ENCODE results near the gene MAGI3.

The MAGI3 gene

DNA sequence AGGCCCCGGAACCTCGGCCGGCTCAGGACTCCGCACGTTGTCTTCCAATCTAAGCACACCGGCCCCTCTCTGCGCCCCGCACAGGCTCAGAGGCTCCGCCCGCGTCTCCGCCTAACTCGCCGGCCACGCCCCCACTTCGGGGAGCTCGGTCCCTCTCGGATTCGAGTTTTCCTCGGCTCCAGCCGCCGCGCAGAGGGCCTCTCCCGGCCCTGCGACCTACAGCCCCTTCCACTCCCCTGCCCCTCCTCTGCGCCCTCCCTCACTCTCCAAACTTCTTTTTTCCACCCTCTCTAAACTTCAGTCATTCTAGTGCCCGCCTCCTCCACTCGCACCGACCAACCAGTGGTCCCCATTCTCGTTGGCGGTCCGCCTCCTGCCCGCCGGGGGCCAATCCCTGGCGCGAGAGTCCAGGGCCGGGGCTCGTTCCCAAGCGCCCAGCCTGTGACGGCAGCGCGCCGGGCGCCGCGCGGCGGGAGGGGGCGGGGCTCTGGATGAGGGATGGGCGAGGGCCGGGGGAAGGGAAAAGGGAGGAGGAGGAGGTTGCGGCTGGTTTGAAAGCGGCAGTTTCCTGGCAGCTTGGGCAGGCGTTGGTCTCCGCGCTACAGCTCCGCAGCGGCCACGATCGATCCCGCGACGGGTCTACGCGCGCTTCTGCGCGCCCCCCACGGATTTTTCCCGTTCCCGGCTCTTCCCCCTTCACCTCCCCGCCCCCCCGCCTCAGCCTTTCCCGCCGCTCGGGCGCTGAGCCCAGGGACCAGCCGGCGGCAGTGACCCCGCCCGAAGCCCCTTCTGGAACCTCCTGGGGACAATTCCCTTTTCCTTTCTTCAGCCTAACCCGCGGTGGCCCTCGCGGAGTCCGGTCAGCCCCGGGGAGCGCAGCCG is at the start of gene MAGI3:
Gene MAGI3 (plus strand): TSS at position 563 of the 882 bp plus-strand sequence. CDS start 519 bp downstream, outside the sequence.
- DNase-seq: peak; percentile 98
- Histone ChIP-seq H3K9me3 (ENCODE audit: severe bottlenecking) (peaks cover 2% of the 10 kb centered on the region), H3K27me3 (ENCODE audit: insufficient read depth, low read depth, severe bottlenecking) (no peaks in the 10 kb centered on the region), H3K27ac (peak within 1 kb of the TSS; percentile 96), H3K36me3 (peaks cover 3% of the 10 kb centered on the region; the same call in 1 of the 2 replicates), H3K4me3 (ENCODE audit: low read depth, low read length) (peak within 1 kb of the TSS; percentile 60)
- TF ChIP-seq, protein P1, sequence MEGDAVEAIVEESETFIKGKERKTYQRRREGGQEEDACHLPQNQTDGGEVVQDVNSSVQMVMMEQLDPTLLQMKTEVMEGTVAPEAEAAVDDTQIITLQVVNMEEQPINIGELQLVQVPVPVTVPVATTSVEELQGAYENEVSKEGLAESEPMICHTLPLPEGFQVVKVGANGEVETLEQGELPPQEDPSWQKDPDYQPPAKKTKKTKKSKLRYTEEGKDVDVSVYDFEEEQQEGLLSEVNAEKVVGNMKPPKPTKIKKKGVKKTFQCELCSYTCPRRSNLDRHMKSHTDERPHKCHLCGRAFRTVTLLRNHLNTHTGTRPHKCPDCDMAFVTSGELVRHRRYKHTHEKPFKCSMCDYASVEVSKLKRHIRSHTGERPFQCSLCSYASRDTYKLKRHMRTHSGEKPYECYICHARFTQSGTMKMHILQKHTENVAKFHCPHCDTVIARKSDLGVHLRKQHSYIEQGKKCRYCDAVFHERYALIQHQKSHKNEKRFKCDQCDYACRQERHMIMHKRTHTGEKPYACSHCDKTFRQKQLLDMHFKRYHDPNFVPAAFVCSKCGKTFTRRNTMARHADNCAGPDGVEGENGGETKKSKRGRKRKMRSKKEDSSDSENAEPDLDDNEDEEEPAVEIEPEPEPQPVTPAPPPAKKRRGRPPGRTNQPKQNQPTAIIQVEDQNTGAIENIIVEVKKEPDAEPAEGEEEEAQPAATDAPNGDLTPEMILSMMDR (IDR thresholded peaks at IDR 0.05; ENCODE audit: low read depth, low read length): no peak

DNA sequence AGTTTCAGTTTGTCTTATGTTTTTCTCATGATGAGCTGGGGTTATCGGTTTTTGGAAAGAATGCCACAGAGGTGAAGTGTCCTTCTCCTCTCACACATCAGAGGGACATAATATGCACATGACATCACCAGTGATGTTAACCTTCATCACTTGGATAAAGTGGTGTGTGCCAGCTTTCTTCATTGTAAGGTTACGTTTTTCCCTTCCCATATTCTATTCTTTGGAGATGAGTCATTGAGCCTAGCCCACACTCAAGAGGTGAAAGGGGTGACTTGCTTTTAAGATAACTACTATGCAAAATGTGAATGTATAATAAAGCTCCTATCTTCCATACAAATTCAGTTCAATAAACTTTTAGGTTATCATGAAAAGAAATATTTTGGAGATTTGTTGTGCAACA is 36.7 kb upstream of the MAGI3 start:
- Histone ChIP-seq H3K27me3 (ENCODE audit: insufficient read depth, low read depth, severe bottlenecking) (no peaks in the 10 kb centered on the region), H3K36me3 (no peaks in the 10 kb centered on the region), H3K9me3 (ENCODE audit: severe bottlenecking) (no peaks in the 10 kb centered on the region), H3K4me3 (ENCODE audit: low read depth, low read length) (no peak overlapping the region), H3K27ac (no peak overlapping the region)
- TF ChIP-seq, protein P1 (IDR thresholded peaks at IDR 0.05; ENCODE audit: low read depth, low read length): no peak
- DNase-seq: no peak

DNA sequence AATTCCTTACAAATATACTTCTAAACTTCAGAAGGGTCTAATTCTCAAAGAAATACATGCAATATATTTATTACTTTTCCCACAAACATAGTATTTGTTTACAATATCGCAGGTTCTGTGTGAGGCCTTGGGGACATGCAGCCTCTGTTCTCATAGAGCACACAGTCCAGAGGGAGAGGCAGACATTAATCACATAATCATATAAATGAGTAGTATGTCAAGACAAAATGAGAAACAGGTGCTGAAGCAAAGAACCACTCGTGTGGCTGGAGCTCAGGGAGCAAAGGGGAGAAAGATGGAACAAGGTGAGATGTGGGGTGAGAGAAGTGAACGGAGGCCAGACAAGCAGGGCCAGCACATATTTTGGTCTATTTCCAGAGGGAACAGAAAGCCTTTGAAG is 26.4 kb upstream of the MAGI3 start:
- no peaks in the 10 kb centered on the region for H3K27me3 ChIP-seq (ENCODE audit: insufficient read depth, low read depth, severe bottlenecking)
- no peaks in the 10 kb centered on the region for H3K9me3 ChIP-seq (ENCODE audit: severe bottlenecking)
- TF ChIP-seq, protein P1 (IDR thresholded peaks at IDR 0.05; ENCODE audit: low read depth, low read length): no peak
- no peaks in the 10 kb centered on the region for H3K36me3 ChIP-seq
- H3K4me3 ChIP-seq (ENCODE audit: low read depth, low read length): no peak overlapping the region
- no peak overlapping the region for H3K27ac ChIP-seq
- DNase-seq: no peak

DNA sequence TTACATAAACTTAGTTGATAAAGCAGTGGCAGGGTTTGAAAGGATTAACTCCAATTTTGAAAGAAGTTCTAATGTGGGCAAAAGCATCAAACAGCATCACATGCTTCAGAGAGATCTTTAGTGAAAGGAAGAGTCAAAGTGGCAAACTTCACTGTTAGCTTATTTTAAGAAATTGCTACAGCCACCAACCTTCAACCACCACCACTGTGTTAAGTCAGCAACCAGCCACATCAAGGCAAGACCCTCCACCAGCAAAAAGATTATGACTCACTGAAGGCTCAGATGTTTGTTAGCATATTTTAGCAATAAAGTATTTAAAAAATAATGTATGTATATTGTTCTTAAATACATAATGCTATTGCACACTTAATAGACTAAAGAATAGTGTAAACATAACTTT is 21.3 kb upstream of the MAGI3 start:
- H3K4me3 ChIP-seq (ENCODE audit: low read depth, low read length): no peak overlapping the region
- TF ChIP-seq, protein P1 (IDR thresholded peaks at IDR 0.05; ENCODE audit: low read depth, low read length): no peak
- no peak overlapping the region for H3K27ac ChIP-seq
- H3K27me3 ChIP-seq (ENCODE audit: insufficient read depth, low read depth, severe bottlenecking): no peaks in the 10 kb centered on the region
- no peaks in the 10 kb centered on the region for H3K36me3 ChIP-seq
- H3K9me3 ChIP-seq (ENCODE audit: severe bottlenecking): no peaks in the 10 kb centered on the region
- no peak for DNase-seq

DNA sequence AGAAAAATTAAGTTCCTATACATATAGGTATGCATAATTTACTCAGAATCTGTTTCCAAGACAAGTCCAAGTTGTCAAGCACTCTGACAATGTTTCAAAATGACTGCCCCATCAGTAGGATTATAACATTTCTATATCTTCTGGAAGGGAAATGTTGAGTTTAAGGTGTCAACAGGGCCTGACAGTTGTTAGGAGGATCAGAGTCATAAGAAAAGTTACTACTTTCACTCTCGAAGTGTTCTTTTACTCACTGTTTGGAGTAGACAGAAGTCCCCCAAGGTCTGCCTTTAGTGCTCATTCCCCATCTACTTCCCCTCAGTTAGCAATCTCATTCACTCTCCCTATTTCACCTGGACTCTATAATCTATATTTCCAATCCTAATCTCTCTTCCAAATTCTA is 20.6 kb upstream of the MAGI3 start:
- Histone ChIP-seq H3K27me3 (ENCODE audit: insufficient read depth, low read depth, severe bottlenecking) (no peaks in the 10 kb centered on the region), H3K9me3 (ENCODE audit: severe bottlenecking) (no peaks in the 10 kb centered on the region), H3K36me3 (no peaks in the 10 kb centered on the region), H3K27ac (no peak overlapping the region), H3K4me3 (ENCODE audit: low read depth, low read length) (no peak overlapping the region)
- no peak for DNase-seq
- TF ChIP-seq, protein P1 (IDR thresholded peaks at IDR 0.05; ENCODE audit: low read depth, low read length): no peak
